ENCODE measurements around the gene C1RL. TPM values are rescaled to one million over a fixed set of nuclear protein-coding genes. Genes with fewer than 3 reads are reported as not detected.

Gene C1RL
- total RNA-seq, 1 donor from 2014 or later, result 68.7 TPM

DNA sequence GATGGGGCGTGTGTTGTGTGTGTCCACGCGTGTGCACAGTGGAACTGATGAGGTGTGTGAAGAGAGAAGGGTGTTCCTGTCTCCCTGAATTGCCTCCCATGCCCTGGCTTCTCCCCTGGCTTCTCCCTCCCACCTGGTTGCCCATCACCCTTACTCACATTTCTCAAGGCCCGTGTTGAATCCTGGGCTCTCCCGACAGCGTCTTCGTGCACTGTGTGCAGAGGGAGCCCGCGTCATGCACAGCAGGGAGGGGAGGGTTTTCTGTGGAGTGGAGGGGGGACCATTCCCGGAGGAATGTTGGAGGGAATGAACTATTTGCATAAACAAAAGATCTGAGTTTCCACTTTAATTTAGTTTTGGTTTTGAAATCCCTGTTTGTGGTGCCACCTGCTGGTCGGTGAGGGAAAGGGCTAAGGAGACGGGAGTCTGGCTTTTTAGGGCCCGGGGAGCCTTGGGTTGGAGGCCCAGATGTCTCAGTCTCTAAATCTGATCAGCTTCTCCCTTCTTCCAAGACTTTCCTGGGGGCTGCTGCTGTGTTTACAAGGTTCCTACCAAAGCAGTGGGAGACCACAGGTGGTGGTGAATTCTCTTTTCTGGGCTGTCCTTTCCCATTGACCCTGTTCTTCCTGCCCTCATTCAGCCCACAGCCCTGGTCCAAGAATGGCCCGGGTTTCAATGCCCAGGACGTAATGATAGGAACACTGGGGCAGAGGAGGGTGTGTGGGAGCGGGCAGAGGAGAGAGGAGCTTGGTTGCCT lies 16.6 kb downstream of the C1RL start, which contains the start of gene C1R:
Gene C1R, minus strand, starts transcription at position 217 of the 757 bp plus-strand sequence. Its CDS starts 57 bp downstream, at position 160.
- DNase-seq (ENCODE audit: low read depth), result peak; percentile 78

GRCh38 chr12:7091660-7092228 lies 17.3 kb downstream of the C1RL start:
- no peak for DNase-seq (ENCODE audit: low read depth)

DNA sequence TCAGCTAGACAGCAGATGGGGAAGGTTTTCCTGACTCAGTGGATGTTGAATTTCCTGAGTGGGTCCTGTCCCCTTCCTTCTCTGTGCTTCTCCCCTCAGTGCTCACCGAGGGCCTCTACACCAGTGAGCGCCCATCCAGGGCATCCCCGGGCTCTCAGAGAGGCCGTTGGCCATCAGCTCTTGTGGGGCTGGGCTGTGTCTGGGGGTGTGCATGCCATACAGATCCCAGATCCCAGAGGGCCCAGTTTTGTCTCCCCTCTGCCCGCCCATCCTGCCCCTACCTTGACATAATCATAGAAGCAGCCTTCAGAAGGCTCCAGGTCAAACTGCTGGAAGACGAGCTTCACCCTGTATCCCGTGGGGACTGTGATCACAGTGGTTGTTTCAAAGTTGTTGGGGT lies 17.8 kb downstream of the C1RL start:
- no peak for DNase-seq (ENCODE audit: low read depth)

- DNase-seq (ENCODE audit: low read depth), result no peak
Observed at GRCh38 chr12:7090222-7090998, 18.6 kb downstream of the C1RL start.

GRCh38 chr12:7089196-7089871 lies 19.7 kb downstream of the C1RL start:
- DNase-seq (ENCODE audit: low read depth), result no peak

DNA sequence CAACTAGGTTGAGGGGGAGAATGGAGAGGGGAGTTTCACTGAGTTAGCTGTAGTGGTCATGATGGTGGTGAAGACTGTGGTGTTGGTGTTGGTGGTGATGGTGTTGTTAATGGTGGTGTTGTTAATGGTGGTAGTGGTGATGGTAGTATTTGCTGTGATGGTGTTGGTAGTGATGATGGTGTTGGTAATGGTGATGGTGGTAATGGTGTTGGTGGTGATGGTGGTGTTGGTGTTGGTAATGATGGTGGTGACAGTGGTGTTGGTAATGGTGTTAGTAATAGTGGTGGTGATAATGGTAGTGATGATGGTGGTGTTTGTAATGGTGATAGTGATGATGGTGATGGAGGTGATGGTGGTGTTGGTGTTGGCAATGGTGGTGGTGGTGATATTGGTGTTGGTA lies 25.9 kb downstream of the C1RL start:
- no peak for DNase-seq (ENCODE audit: low read depth)

DNA sequence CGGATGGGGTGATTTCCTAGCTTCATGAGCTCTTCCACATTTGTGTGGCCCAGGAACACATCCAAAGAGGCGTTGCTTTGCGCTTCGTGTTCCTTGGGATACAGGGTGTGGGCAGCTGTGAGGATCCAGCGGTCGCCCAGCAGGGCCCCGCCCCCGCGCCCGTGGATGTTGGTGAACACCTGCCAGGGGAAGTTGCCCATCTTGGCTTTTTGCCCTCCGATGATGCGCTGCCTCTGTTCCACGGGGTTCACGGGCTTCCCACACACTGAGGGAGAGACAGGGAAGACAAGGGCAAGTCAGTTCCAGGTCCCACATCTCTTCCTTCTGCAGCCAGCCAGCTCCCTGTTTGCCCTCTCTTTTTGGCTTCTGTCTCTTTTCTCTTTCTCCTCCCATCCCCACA lies 28.0 kb downstream of the C1RL start:
- no peak for DNase-seq (ENCODE audit: low read depth)

DNA sequence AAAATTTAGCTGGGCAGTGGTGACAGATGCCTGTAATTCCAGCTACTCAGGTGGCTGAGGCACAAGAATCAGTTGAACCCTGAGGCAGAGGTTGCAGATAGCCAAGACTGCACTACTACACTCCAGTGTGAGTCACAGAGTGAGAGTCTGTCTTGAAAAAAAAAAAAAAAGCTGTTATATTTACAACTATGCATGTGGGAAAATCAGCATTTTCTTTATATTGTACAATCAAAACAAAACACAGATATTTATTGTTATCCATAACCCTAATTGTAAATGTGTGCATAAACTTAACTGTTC lies 29.2 kb downstream of the C1RL start:
- DNase-seq (ENCODE audit: low read depth), result peak; percentile 85

DNA sequence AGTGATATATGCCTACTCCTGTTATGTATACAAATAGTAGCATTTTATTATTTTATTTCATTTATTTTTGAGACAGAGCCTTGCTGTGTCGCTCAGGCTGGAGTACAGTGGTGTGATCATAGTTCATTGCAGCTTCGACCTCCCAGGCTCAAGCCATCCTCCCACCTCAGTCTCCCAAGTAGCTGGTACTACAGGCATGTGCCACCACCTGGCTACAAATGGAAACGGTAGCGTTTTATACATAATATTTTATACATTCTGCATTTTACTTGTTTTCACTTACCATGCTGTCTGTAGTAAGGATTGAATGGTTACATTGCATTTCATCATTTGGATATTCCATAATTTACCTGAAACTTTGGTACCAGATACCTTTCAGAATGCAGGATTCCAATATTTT lies 30.9 kb downstream of the C1RL start:
- no peak for DNase-seq (ENCODE audit: low read depth)

- no peak for DNase-seq (ENCODE audit: low read depth)
Observed at GRCh38 chr12:7076493-7076892, 32.5 kb downstream of the C1RL start.

- no peak for DNase-seq (ENCODE audit: low read depth)
Observed at GRCh38 chr12:7075939-7076338, 33.1 kb downstream of the C1RL start.

DNA sequence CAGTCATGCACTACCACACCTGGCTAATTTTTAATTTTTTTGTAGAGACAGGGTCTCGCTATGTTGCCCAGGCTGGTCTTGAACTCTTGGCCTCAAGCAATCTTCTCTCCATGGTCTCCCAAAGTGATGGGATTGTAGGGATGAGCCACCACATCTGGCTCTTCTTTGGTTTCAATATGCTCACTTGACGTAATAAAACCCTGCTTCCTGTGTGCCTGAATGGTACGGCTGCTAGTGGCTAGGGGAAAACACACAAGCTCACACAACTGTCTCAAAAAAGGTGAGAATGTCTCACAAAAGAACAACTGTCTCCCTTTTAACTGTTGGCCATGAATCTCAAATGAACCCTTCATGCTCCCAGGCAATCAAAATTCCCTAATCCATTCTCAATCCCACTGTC lies 33.5 kb downstream of the C1RL start:
- no peak for DNase-seq (ENCODE audit: low read depth)

GRCh38 chr12:7073946-7074345 lies 35.1 kb downstream of the C1RL start:
- no peak for DNase-seq (ENCODE audit: low read depth)

- DNase-seq (ENCODE audit: low read depth), result no peak
Observed at GRCh38 chr12:7072554-7072953, 36.5 kb downstream of the C1RL start.

GRCh38 chr12:7072035-7072434 lies 37.0 kb downstream of the C1RL start:
- DNase-seq (ENCODE audit: low read depth), result peak; percentile 41

DNA sequence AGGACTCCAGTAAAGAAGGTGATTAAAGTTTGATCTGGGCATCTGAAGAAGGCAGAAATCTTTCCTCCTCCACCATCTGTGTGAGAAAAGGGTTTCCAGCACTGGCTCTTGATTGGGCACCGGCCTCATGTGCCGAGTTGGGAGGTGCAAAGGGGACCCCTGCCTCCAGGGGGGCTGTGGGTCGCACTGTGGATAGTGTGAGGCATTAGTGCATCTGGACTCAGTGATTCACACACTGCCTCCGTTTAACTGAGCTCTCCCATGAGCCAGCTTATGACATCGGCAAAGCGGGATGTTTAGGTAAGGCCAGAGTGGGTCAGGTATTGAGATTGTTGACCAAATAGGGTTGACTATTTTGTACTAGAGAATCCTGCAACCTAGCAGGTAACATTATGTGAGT lies 39.6 kb downstream of the C1RL start:
- DNase-seq (ENCODE audit: low read depth), result no peak

GRCh38 chr12:7068994-7069346 lies 40.0 kb downstream of the C1RL start:
- DNase-seq (ENCODE audit: low read depth), result no peak

GRCh38 chr12:7068240-7068993 lies 40.6 kb downstream of the C1RL start:
- no peak for DNase-seq (ENCODE audit: low read depth)

DNA sequence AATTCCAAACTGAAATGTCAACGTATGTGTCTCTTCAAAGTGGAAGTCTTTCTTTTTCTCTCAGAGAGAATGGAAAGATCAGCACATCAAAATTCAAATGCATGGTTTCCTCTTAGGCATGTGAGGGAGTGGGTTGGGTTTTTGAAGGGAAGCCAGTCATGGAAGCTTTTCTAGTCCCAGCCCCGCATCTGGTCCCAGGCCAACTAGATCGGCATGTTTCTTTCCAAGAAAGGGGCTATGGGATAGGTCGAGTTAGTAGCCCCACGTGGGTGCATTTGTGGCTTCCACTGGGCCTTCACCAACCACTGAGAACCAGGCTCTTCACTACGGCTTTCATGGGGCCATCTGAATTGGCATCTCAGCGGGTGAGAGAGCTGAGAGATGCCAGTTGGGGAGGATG lies 41.9 kb downstream of the C1RL start:
- DNase-seq (ENCODE audit: low read depth), result no peak

DNA sequence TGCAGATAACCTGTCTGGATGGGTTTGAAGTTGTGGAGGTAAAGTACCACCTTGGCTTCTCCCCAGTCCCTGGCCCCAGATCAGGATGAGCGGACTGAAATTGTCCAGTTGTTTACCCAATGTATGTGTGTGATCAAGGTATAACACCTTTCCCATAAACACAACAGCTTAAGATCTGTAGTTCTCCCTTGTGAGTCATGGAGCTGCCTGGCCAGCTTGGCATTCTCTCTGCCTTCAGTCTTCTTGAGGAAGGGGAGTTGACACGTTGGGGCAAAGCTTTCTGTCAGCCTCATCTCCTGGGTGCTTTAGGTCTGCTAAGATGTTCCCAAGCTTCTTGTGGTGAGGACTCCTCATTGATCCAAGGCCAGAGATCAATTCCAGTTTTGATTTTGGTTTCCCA lies 42.4 kb downstream of the C1RL start:
- no peak for DNase-seq (ENCODE audit: low read depth)

DNA sequence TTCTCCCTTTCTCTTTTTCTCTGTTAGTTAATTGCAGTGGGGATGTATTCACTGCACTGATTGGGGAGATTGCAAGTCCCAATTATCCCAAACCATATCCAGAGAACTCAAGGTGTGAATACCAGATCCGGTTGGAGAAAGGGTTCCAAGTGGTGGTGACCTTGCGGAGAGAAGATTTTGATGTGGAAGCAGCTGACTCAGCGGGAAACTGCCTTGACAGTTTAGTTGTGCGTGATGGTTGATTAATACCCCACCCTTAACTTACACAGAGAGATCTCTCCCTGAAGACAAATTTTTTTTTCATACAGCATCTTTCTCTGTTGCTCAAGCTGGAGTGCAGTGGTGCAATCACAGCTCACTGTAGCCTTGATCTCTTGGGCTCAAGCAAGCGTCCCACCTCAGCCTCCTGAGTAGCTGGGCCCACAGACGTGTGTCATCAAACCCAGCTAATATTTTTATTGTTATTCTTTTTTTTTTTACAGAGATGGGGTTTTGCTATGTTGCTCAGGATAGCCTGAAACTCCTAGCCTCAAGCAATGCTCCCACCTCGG lies 43.9 kb downstream of the C1RL start:
- no peak for DNase-seq (ENCODE audit: low read depth)

DNA sequence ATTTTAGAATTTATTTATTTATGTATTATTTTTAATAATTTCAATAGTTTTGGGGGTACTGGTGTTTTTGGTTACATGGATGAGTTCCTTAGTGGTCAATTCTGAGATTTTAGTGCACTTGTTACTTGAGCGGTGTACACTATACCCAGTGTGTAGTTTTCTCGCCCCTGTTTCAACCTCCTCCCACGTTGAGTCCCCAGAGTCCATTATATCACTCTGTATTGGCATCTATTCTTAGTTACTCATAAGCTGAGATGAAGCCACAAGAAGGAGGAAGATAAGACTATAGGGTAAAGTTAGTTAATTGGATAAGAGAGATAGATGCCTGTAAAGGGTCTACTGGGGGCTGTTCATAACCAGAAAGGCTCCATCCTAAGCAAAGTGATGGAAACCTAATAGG lies 44.5 kb downstream of the C1RL start:
- DNase-seq (ENCODE audit: low read depth), result no peak
